Measurements from ENCODE around the gene UBA1.

GRCh38 chrX:47248576-47248975, 54.9 kb downstream of the UBA1 start:
- TF ChIP-seq CTCF (IDR thresholded peaks at IDR 0.05) = no peak
- TF ChIP-seq POLR2AphosphoS5 (IDR thresholded peaks at IDR 0.05) = no peak

Data from prostate gland (tissue), 2 donors.